Measurements from ENCODE around the gene ZBTB20.

ZBTB20 gene

GRCh38 chr3:114642951-114643741 lies 503.9 kb downstream of the ZBTB20 start:
- no peak for TF ChIP-seq CTCF (IDR thresholded peaks at IDR 0.05; ENCODE audit: low read depth, low read length, missing control alignments)
- H3K4me3 ChIP-seq (ENCODE audit: low read depth, low read length) = no peak overlapping the region
- no peak for DNase-seq (ENCODE audit: low read depth)

DNA sequence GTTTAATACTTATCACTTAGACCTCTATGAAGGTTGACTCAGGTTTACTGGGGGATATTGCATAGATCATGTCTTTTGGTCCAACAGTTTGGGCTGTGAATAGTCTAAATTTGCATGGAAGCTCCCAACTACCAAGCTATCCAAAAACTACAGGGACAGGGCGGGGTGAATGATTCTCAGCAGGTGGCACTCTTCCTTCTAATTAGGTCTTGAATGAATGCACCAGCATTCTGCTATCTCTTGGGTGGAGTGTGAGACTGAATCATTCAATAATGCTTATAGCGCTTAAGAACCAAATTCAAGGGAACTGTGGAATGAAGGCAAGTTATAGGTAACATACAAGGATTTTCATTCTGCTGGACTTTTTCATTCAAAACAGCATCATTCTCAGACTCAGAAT lies 507.0 kb downstream of the ZBTB20 start:
- no peak for DNase-seq (ENCODE audit: low read depth)
- H3K4me3 ChIP-seq (ENCODE audit: low read depth, low read length) = no peak overlapping the region
- no peak for TF ChIP-seq CTCF (IDR thresholded peaks at IDR 0.05; ENCODE audit: low read depth, low read length, missing control alignments)

DNA sequence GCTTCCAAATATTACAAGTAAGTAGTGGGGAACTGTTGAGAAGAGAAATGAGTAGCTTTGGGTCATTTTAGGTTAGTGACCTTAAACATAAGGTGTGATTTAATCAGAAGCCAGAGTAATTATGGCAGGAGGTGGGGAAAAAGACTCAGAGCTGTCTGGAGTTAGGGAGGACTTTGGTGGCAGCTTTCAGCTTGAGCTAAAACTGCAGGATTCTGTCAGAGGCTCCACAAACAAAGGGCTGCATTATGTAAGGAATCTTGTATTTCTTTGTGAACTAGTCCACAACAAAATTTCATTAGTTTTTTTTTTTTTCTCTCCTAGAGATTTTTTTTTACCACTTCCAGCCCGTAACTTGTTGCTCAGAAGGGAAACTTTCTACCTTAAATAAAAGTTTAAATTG lies 507.9 kb downstream of the ZBTB20 start:
- no peak overlapping the region for H3K4me3 ChIP-seq (ENCODE audit: low read depth, low read length)
- DNase-seq (ENCODE audit: low read depth) = no peak
- TF ChIP-seq CTCF (IDR thresholded peaks at IDR 0.05; ENCODE audit: low read depth, low read length, missing control alignments) = no peak

- no peak overlapping the region for H3K4me3 ChIP-seq (ENCODE audit: low read depth, low read length)
- DNase-seq (ENCODE audit: low read depth) = no peak
- no peak for TF ChIP-seq CTCF (IDR thresholded peaks at IDR 0.05; ENCODE audit: low read depth, low read length, missing control alignments)
Measured at GRCh38 chr3:114635878-114636277, 511.2 kb downstream of the ZBTB20 start.

DNA sequence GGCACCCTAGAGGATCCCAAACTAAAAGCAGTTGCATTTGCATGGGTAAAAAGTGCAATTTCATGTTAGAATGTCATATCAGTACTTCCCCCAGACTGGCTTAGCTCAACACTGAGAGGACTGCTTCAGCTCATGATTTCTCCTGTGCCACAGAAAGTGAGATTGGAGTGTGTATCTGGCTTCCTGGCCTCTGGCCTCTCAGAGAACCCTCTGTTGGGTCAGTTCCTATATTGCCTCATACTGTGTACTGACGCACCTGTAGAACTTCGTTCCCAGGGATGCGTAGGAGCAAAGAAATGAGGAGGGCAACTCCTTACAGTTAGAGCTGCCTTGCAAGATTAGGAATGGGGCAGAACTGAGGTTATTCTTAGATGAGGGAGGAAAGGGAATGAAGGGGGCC lies 512.5 kb downstream of the ZBTB20 start:
- no peak for DNase-seq (ENCODE audit: low read depth)

GRCh38 chr3:114632757-114633424 lies 514.2 kb downstream of the ZBTB20 start:
- no peak overlapping the region for H3K4me3 ChIP-seq (ENCODE audit: low read depth, low read length)
- no peak for TF ChIP-seq CTCF (IDR thresholded peaks at IDR 0.05; ENCODE audit: low read depth, low read length, missing control alignments)
- DNase-seq (ENCODE audit: low read depth) = no peak

More for the DNA sequence above, 512.5 kb downstream of the ZBTB20 start:
- TF ChIP-seq CTCF (IDR thresholded peaks at IDR 0.05; ENCODE audit: low read depth, low read length, missing control alignments) = no peak
- no peak overlapping the region for H3K4me3 ChIP-seq (ENCODE audit: low read depth, low read length)

All from GM12864 (cell line).